ENCODE measurements around the gene NAALADL2.

Gene NAALADL2

GRCh38 chr3:175102161-175102560, 243.0 kb downstream of the NAALADL2 start:
- DNase-seq (ENCODE audit: low spot score) = no peak
- H3K27ac ChIP-seq = no peak overlapping the region
- TF ChIP-seq CTCF (IDR thresholded peaks at IDR 0.05) = no peak
- H3K4me3 ChIP-seq = no peak overlapping the region

DNA sequence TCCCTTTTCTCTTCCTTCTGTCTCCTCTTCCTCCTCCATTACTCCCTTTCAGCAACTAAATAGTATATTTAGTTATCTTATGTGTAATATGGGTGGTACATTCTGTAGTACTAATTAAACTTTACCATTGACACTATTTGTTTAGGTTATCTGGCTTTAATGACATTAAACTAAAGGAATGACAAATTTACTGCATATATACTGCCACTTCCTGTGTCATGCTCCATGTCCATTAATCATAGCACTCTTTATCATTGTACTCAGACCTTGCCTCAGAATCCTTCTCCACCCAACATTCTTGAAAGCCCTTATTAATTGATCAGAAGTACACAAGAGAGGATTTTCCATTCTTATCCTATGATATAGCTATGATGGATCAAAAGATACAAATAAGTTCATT, 244.2 kb downstream of the NAALADL2 start:
- Histone ChIP-seq H3K4me3 (no peak overlapping the region), H3K27ac (no peak overlapping the region)
- DNase-seq (ENCODE audit: low spot score) = no peak
- TF ChIP-seq CTCF (IDR thresholded peaks at IDR 0.05) = no peak

DNA sequence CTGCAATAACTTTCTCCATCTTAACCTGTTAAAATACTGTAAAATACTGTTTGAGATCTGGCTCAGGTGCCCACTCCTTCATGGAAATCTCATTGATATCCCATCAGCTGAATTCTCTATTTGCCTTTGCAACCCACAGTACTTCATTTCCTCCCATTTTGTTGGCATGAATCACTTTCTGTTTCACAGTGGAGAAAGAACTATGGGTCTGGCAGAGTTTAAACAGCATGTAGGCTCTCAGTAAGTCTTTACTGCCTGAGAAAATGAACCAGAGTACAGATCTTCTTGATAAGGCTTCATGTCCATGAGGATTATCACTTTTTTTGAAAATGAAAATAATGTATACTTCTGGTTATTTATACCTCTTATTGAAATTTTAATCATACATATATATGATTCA, 245.9 kb downstream of the NAALADL2 start:
- Histone ChIP-seq H3K4me3 (no peak overlapping the region), H3K27ac (no peak overlapping the region)
- no peak for DNase-seq (ENCODE audit: low spot score)
- no peak for TF ChIP-seq CTCF (IDR thresholded peaks at IDR 0.05)

GRCh38 chr3:175107231-175107630, 248.1 kb downstream of the NAALADL2 start:
- H3K27ac ChIP-seq = no peak overlapping the region
- H3K4me3 ChIP-seq = no peak overlapping the region
- no peak for TF ChIP-seq CTCF (IDR thresholded peaks at IDR 0.05)
- no peak for DNase-seq (ENCODE audit: low spot score)

DNA sequence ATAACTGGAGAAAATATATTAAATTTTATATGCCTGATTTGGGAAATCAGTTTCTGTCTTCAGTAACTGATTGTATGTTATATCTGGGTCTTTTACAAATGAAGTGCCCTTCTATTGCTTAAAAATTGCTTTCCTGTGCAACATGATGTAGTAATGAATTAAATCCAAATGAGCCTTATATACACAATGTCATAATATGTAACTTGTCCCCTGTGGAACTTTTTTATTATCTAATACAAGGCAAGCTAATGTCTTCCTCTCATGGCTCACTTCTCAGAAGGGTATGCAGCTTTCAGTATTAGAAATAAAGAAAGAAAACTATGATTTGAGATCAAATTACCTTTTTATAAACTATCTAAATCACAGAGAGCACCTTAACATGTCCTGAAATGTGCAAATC, 248.9 kb downstream of the NAALADL2 start:
- TF ChIP-seq CTCF (IDR thresholded peaks at IDR 0.05) = no peak
- DNase-seq (ENCODE audit: low spot score) = no peak
- Histone ChIP-seq H3K4me3 (no peak overlapping the region), H3K27ac (no peak overlapping the region)

GRCh38 chr3:175108613-175109151, 249.5 kb downstream of the NAALADL2 start:
- Histone ChIP-seq H3K4me3 (no peak overlapping the region), H3K27ac (no peak overlapping the region)
- no peak for DNase-seq (ENCODE audit: low spot score)
- TF ChIP-seq CTCF (IDR thresholded peaks at IDR 0.05) = no peak

DNA sequence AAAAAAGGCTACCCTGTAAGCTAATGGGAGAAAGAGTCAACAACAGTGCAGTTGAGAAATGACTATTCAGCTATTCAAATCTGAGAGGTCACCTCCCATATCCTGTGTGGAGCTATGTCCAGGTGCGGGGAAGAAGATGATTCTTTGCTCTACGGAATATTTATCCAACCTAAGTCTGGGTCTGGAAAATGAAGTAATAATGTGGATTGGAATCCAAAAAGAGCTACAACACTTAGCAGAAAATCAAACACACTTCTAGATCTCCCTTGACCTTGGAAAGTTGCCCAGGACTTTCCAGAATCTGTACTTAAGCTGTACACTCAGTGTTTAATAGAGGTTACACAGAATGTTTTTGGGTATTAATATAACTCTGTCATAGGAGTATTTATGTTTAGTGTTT, 251.9 kb downstream of the NAALADL2 start:
- H3K4me3 ChIP-seq = no peak overlapping the region
- no peak for TF ChIP-seq CTCF (IDR thresholded peaks at IDR 0.05)
- no peak for DNase-seq (ENCODE audit: low spot score)
- H3K27ac ChIP-seq = no peak overlapping the region
